Camera-type eye (tissue), 1 donor: Measurements from ENCODE around the gene CHP1. TPM values are rescaled to one million over a fixed set of nuclear protein-coding genes. Genes with fewer than 3 reads are reported as not detected.

ENCODE experiments used
- total RNA-seq: library from RNA; depleted of rRNA; stranded (reverse); fragments of >200 nt; gene quantifications from one replicate; pipeline ENCODE4 v1.2.3, GENCODE V29; 2014

Gene CHP1
- 71.2 TPM for total RNA-seq

GRCh38 chr15:41230650-41231421 lies at the start of gene CHP1, which contains the start of gene EXD1:
Gene CHP1, plus strand, starts transcription at chr15:41231268. Its CDS starts 115 bp downstream, at chr15:41231383.
Gene EXD1, minus strand, starts transcription at chr15:41230757. Its CDS starts 4,182 bp downstream, at chr15:41226575.

Other genes with a start within 250 kb of the CHP1 start
- gene INO80, start 115.0 kb upstream of the CHP1 start, total RNA-seq = 38.1 TPM
- not detected for gene EXD1, start 511 bp upstream of the CHP1 start, total RNA-seq
- gene OIP5, start 101.3 kb downstream of the CHP1 start, total RNA-seq = 4.6 TPM
- gene NUSAP1, start 101.6 kb downstream of the CHP1 start, total RNA-seq = 50.4 TPM
- gene NDUFAF1, start 171.2 kb downstream of the CHP1 start, total RNA-seq = 25.2 TPM
- 67.2 TPM for gene RTF1, start 185.8 kb downstream of the CHP1 start, total RNA-seq